Astrocyte (in vitro differentiated cells and primary cell): ENCODE results near the gene DOCK2. TPM values are rescaled to one million over a fixed set of nuclear protein-coding genes. Genes with fewer than 3 reads are reported as not detected.
"Not testable (repeated sequence)": the region's sequence is repeated elsewhere in the genome, so short reads cannot be mapped to it uniquely, and the experiment has no call there.

Source experiments
- DNase-seq: peaks from one replicate; pipeline ENCODE4 v3.0.0-alpha.2; 2010; ENCODE audit warnings: low read depth
- FAIRE-seq: peaks from 2 replicates; lab custom pipeline; 2011; peaks lifted over from hg19 to GRCh38; lab: Jason Lieb, UNC
- H2AFZ ChIP-seq: 2 replicates; pipeline ENCODE4 v1.6.0; 2012; ENCODE audit warnings: low read depth, low read length, inconsistent platforms
- H3K27ac ChIP-seq: 2 replicates; pipeline ENCODE4 v1.5.1; 2011; ENCODE audit warnings: low read depth, low read length, inconsistent platforms
- H3K27me3 ChIP-seq: 2 replicates; pipeline ENCODE4 v1.6.0; 2011; ENCODE audit warnings: low read length, inconsistent platforms; ENCODE audit not compliant: insufficient read depth
- H3K36me3 ChIP-seq: 2 replicates; pipeline ENCODE4 v1.5.1; 2011; ENCODE audit warnings: low read length, inconsistent platforms; ENCODE audit not compliant: insufficient read depth
- H3K4me1 ChIP-seq: 2 replicates; pipeline ENCODE4 v1.5.1; 2011; ENCODE audit warnings: low read length, inconsistent platforms; ENCODE audit not compliant: insufficient read depth
- H3K4me2 ChIP-seq: 2 replicates; pipeline ENCODE4 v1.6.0; 2012; ENCODE audit warnings: low read length, inconsistent platforms
- H3K4me3 ChIP-seq: 2 replicates; pipeline ENCODE4 v1.5.1; 2011; ENCODE audit warnings: low read depth, mild to moderate bottlenecking, low read length, inconsistent platforms; ENCODE audit not compliant: insufficient read depth
- H3K79me2 ChIP-seq: 2 replicates; pipeline ENCODE4 v1.6.0; 2012; ENCODE audit warnings: mild to moderate bottlenecking, low read length, inconsistent platforms; ENCODE audit not compliant: insufficient read depth
- H3K9ac ChIP-seq: 2 replicates; pipeline ENCODE4 v1.6.0; 2012; ENCODE audit warnings: mild to moderate bottlenecking, low read length, inconsistent platforms
- H3K9me3 ChIP-seq: 2 replicates; pipeline ENCODE4 v1.5.1; 2012; ENCODE audit warnings: low read depth, mild to moderate bottlenecking, low read length, inconsistent platforms; ENCODE audit not compliant: insufficient read depth
- H4K20me1 ChIP-seq: 2 replicates; pipeline ENCODE4 v1.6.0; 2012; ENCODE audit warnings: low read length, inconsistent platforms; ENCODE audit not compliant: insufficient read depth
- H3K27ac Mint-ChIP-seq: one replicate; pipeline ENCODE4 v1.8.0; 2021; ENCODE audit warnings: mild to moderate bottlenecking, mixed read lengths; ENCODE audit not compliant: unreplicated experiment
- H3K27me3 Mint-ChIP-seq: one replicate; pipeline ENCODE4 v1.8.0; 2021; ENCODE audit warnings: low read depth, mixed read lengths; ENCODE audit not compliant: unreplicated experiment
- H3K36me3 Mint-ChIP-seq: one replicate; pipeline ENCODE4 v1.8.0; 2021; ENCODE audit warnings: low read depth, mixed read lengths; ENCODE audit not compliant: unreplicated experiment
- H3K4me1 Mint-ChIP-seq: one replicate; pipeline ENCODE4 v1.8.0; 2021; ENCODE audit warnings: low read depth, mixed read lengths; ENCODE audit not compliant: unreplicated experiment
- H3K4me3 Mint-ChIP-seq: one replicate; pipeline ENCODE4 v1.8.0; 2021; ENCODE audit warnings: mild to moderate bottlenecking, moderate library complexity, mixed read lengths; ENCODE audit not compliant: unreplicated experiment
- H3K9me3 Mint-ChIP-seq: one replicate; pipeline ENCODE4 v1.8.0; 2021; ENCODE audit warnings: mild to moderate bottlenecking, mixed read lengths; ENCODE audit not compliant: unreplicated experiment
- EZH2 ChIP-seq: IDR thresholded peaks from 2 replicates; pipeline ENCODE4 v1.6.1; 2012; ENCODE audit warnings: mild to moderate bottlenecking, low read length, inconsistent platforms; ENCODE audit not compliant: insufficient read depth
- total RNA-seq: library from RNA; stranded (reverse); gene quantifications from 2 replicates; pipeline ENCODE4 v1.2.1, GENCODE V29; 2021
- TF ChIP-seq, protein P1 (sequence below): IDR thresholded peaks from 2 replicates; pipeline ENCODE4 v1.5.1; 2011; ENCODE audit warnings: low read depth, mild to moderate bottlenecking, inconsistent platforms, low read length, moderate library complexity; ENCODE audit not compliant: insufficient read depth

DOCK2 gene
- total RNA-seq, 1 donor from 2014 or later: 0.66 TPM

DNA sequence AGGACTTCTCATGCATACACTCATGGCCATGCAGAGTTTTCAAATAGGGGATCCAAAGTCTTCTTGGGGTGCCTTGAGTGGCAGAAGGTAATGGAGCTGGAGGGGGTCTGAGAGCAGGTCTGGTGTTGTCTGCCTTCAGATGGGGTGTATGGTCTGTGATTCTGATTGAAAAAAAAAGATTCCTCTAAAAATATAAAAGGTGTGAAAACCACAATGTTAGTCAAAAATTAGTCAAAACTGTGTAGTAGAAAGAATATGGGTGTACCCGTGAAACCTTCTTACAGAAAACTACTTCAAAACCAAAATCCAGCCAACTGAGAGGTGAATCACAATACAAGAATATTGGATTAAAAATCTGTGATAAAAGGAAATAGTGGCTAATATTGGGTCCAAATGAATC lies 20.1 kb downstream of the DOCK2 start:
- Mint-ChIP-seq H3K36me3 (no peaks in the 10 kb centered on the region), H3K4me3 (no peak overlapping the region), H3K27me3 (peaks cover 11% of the 10 kb centered on the region), H3K4me1 (peaks cover 6% of the 10 kb centered on the region), H3K27ac (no peak overlapping the region), H3K9me3 (no peaks in the 10 kb centered on the region)
- H3K4me3 ChIP-seq: no peak overlapping the region
- H3K4me1 ChIP-seq: no peaks in the 10 kb centered on the region
- no peak overlapping the region for H3K9ac ChIP-seq
- no peak overlapping the region for H2AFZ ChIP-seq
- FAIRE-seq (no peak), DNase-seq (no peak)
- H4K20me1 ChIP-seq: no peaks in the 10 kb centered on the region
- TF ChIP-seq, protein P1, sequence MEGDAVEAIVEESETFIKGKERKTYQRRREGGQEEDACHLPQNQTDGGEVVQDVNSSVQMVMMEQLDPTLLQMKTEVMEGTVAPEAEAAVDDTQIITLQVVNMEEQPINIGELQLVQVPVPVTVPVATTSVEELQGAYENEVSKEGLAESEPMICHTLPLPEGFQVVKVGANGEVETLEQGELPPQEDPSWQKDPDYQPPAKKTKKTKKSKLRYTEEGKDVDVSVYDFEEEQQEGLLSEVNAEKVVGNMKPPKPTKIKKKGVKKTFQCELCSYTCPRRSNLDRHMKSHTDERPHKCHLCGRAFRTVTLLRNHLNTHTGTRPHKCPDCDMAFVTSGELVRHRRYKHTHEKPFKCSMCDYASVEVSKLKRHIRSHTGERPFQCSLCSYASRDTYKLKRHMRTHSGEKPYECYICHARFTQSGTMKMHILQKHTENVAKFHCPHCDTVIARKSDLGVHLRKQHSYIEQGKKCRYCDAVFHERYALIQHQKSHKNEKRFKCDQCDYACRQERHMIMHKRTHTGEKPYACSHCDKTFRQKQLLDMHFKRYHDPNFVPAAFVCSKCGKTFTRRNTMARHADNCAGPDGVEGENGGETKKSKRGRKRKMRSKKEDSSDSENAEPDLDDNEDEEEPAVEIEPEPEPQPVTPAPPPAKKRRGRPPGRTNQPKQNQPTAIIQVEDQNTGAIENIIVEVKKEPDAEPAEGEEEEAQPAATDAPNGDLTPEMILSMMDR: no peak
- TF ChIP-seq EZH2: no peak
- H3K79me2 ChIP-seq: no peaks in the 10 kb centered on the region
- no peak overlapping the region for H3K4me2 ChIP-seq
- H3K27ac ChIP-seq: no peak overlapping the region
- H3K9me3 ChIP-seq: no peaks in the 10 kb centered on the region
- H3K27me3 ChIP-seq: no peaks in the 10 kb centered on the region
- H3K36me3 ChIP-seq: no peaks in the 10 kb centered on the region

DNA sequence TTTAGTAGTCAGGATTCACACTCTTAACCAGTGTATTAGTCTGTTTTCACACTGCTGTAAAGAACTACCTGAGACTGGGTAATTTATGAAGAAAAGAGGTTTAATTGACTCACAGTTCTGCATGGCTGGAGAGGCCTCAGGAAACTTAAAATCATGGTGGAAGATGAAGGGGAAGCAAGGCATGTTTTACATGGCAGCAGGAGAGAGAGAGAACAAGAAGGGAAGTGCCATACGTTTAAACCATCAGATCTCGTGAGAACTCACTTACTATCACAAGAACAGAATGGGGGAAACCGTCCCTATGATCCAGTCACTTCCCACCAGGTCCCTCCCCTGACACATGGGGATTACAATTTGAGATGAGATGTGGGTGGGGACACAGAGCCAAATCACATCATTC lies 25.4 kb downstream of the DOCK2 start:
- not testable (repeated sequence) for H3K79me2 ChIP-seq, H3K27me3 Mint-ChIP-seq, H3K9ac ChIP-seq, H3K27ac ChIP-seq, H3K27me3 ChIP-seq, H3K9me3 ChIP-seq, FAIRE-seq, H3K4me1 ChIP-seq, H3K4me1 Mint-ChIP-seq, H3K4me3 Mint-ChIP-seq, H3K4me3 ChIP-seq, H3K36me3 ChIP-seq, H4K20me1 ChIP-seq, H2AFZ ChIP-seq, H3K4me2 ChIP-seq, H3K36me3 Mint-ChIP-seq, H3K27ac Mint-ChIP-seq, DNase-seq
- H3K9me3 Mint-ChIP-seq: peaks cover 11% of the 10 kb centered on the region

DNA sequence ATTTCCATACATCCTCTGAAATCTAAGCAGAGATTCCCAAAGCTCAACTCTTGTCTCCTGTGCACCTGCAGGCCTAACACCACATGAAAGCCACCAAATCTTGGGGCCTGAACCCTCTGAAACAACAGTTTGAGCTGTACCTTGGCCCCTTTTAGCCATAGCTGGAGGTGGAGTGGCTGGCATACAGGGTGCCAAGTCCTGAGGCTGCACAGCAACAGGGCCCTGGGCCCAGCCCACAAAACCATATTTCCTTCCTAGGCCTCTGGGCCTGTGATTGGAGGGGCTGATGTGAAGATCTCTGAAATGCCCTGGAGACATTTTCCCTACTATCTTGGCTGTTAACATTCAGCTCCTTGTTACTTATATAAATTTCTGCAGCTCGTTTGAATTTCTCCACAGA lies 26.5 kb downstream of the DOCK2 start:
- Histone ChIP-seq H3K4me2 (no peak overlapping the region), H4K20me1 (no peaks in the 10 kb centered on the region), H3K9me3 (no peaks in the 10 kb centered on the region), H2AFZ (no peak overlapping the region), H3K27ac (no peak overlapping the region), H3K27me3 (no peaks in the 10 kb centered on the region), H3K79me2 (no peaks in the 10 kb centered on the region), H3K36me3 (no peaks in the 10 kb centered on the region), H3K9ac (no peak overlapping the region), H3K4me1 (peaks cover 5% of the 10 kb centered on the region), H3K4me3 (no peak overlapping the region)
- no peak for FAIRE-seq
- peaks cover 11% of the 10 kb centered on the region for H3K9me3 Mint-ChIP-seq
- no peak overlapping the region for H3K4me3 Mint-ChIP-seq
- peaks cover 1% of the 10 kb centered on the region for H3K4me1 Mint-ChIP-seq
- no peaks in the 10 kb centered on the region for H3K27me3 Mint-ChIP-seq
- TF ChIP-seq EZH2: no peak
- TF ChIP-seq, protein P1: no peak
- peaks cover 5% of the 10 kb centered on the region for H3K36me3 Mint-ChIP-seq
- no peak for DNase-seq
- no peak overlapping the region for H3K27ac Mint-ChIP-seq
